ENCODE data around the gene SNX19. TPM values are rescaled to one million over a fixed set of nuclear protein-coding genes. Genes with fewer than 3 reads are reported as not detected.

SNX19 gene
- total and polyA plus RNA-seq, 8 donors, result 34.1 to 66.4 (median 43.1) TPM

DNA sequence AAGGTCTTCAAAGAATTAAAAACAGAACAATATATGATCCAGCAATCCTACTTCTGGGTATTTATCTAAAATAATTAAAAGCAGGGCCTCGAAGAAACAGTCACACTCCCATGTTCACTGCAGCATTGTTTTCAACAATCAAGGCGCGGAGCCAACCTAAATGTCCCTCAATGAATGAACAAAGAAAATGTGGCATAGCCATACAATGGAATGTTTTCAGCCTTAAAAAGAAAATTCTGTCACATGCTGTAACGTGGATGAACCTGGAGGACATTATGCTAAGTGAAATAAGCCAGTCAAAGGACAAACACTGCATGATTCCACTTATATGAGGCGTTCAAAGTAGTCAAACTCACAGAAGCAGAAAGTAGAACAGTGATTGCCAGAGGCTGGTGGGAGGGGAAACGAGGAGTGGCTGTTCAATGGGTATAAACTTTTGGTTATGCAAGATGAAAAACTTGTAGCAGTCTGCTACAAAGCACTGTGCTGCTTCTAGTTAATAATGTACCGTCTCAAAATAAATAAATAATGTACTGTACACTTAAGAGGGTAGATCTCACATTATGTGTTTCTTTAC is 41.2 kb downstream of the SNX19 start:
- no peak for ATAC-seq
- DNase-seq, result no peak
- no peaks in the 10 kb centered on the region for H3K4me1 ChIP-seq
- H3K4me3 ChIP-seq, result no peak overlapping the region
- TF ChIP-seq, protein P1, sequence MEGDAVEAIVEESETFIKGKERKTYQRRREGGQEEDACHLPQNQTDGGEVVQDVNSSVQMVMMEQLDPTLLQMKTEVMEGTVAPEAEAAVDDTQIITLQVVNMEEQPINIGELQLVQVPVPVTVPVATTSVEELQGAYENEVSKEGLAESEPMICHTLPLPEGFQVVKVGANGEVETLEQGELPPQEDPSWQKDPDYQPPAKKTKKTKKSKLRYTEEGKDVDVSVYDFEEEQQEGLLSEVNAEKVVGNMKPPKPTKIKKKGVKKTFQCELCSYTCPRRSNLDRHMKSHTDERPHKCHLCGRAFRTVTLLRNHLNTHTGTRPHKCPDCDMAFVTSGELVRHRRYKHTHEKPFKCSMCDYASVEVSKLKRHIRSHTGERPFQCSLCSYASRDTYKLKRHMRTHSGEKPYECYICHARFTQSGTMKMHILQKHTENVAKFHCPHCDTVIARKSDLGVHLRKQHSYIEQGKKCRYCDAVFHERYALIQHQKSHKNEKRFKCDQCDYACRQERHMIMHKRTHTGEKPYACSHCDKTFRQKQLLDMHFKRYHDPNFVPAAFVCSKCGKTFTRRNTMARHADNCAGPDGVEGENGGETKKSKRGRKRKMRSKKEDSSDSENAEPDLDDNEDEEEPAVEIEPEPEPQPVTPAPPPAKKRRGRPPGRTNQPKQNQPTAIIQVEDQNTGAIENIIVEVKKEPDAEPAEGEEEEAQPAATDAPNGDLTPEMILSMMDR (IDR thresholded peaks at IDR 0.05), result no peak
- H3K27me3 ChIP-seq, result no peaks in the 10 kb centered on the region
- intact Hi-C loops (cut with DNase I), result no loop called here
- H3K9me3 ChIP-seq, result no peaks in the 10 kb centered on the region
- H3K36me3 ChIP-seq, result peaks cover 0 to 85% of the 10 kb centered on the region in 2 donors
- H3K27ac ChIP-seq, result no peak overlapping the region

DNA sequence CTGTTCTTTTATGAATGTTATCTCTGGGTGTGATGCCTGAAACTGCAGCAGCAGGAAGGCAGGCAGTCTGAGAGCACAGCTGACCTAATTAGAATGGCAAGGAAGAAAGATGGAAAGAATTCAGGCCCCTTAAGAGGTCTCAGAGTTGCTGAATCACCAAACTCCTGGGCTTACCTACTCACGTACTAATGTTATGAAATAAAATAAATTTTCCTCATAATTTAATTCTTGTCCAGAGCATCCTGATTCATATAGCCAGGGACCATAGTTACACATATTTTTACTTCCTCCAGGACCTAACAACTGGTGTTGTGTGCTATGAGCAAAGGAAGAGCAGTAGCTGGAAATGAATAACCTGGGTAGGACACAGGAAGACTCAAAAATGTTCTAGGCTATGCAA is 41.9 kb downstream of the SNX19 start:
- Histone ChIP-seq H3K27me3 (no peaks in the 10 kb centered on the region), H3K9me3 (no peaks in the 10 kb centered on the region), H3K4me1 (no peaks in the 10 kb centered on the region), H3K4me3 (no peak overlapping the region), H3K36me3 (peaks cover 0 to 80% of the 10 kb centered on the region in 2 donors), H3K27ac (no peak overlapping the region)
- intact Hi-C loops (cut with DNase I), result no loop called here
- TF ChIP-seq, protein P1 (IDR thresholded peaks at IDR 0.05), result no peak
- DNase-seq, result no peak
- ATAC-seq, result peak; percentile 26

DNA sequence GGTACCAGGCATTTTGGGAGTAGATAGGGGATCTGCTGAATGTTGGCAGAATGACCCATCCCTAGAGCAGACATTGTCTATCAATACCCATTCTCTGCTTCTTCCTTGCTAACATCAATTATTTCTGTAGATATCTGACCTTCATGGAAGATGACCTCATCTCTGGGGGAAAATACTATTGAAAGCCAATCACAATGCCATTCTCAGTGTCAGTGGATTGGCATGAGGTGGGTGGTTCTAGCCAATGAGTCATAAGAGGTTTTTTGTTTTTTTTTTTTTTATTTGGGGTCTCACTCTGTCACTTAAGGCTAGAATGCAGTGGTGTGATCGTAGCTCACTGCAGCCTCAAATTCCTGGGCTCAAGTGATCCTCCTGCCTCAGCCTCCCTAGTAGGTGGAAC is 42.5 kb downstream of the SNX19 start:
- Histone ChIP-seq H3K9me3 (no peaks in the 10 kb centered on the region), H3K27me3 (no peaks in the 10 kb centered on the region), H3K4me1 (no peaks in the 10 kb centered on the region), H3K27ac (no peak overlapping the region), H3K36me3 (peaks cover 0 to 74% of the 10 kb centered on the region in 2 donors), H3K4me3 (no peak overlapping the region)
- intact Hi-C loops (cut with DNase I), result no loop called here
- no peak for ATAC-seq
- no peak for DNase-seq
- TF ChIP-seq, protein P1 (IDR thresholded peaks at IDR 0.05), result no peak

DNA sequence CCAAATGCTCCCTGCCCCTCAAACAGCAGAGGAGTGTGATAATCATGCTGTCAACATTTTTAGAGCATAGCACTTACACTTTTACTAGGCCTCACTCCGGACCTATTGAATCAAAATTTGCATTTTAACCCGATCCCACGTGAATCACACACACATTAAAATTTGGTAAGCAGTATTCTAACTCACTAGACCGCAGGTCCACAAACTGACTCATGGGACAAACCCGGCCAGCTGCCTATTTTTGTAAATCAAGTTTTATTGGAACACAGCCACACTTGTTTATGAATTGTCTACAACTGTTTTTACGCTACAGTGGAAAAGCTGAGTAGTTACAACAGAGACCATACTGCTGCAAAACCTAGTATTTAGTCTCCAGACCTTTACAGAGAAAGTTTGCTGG is 43.3 kb downstream of the SNX19 start:
- Histone ChIP-seq H3K4me3 (no peak overlapping the region), H3K27me3 (no peaks in the 10 kb centered on the region), H3K4me1 (no peaks in the 10 kb centered on the region), H3K9me3 (no peaks in the 10 kb centered on the region), H3K27ac (peak overlapping the region in 1 of 2 donors; percentile 61), H3K36me3 (peaks cover 0 to 66% of the 10 kb centered on the region in 2 donors)
- intact Hi-C loops (cut with DNase I), result no loop called here
- ATAC-seq (peak; percentile 18), DNase-seq (no peak)
- TF ChIP-seq, protein P1 (IDR thresholded peaks at IDR 0.05), result no peak

DNA sequence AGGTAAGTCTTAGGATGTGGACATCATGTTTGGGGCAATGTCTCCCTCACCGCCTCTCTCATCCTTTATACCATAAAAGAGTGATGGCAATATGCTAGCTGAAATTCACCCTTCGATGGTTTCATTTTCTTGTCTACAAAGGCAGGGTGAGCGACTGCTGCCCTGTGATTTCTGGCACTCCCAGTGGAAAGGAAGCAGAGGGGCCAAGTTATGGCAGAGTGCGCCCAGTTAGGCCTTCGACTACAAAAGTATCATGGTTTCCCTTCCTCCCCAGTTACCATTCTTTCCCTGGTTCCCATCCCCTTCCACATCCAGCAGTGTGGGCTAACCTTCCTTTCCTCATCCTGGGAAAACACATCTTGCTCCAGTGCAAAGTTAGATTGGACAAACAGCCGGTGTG is 43.8 kb downstream of the SNX19 start:
- Histone ChIP-seq H3K4me1 (no peaks in the 10 kb centered on the region), H3K4me3 (no peak overlapping the region), H3K27me3 (no peaks in the 10 kb centered on the region), H3K36me3 (peaks cover 0 to 61% of the 10 kb centered on the region in 2 donors), H3K9me3 (no peaks in the 10 kb centered on the region), H3K27ac (peak overlapping the region in 1 of 2 donors; percentile 61)
- ATAC-seq, result no peak
- intact Hi-C loops (cut with DNase I), result no loop called here
- no peak for DNase-seq
- TF ChIP-seq, protein P1 (IDR thresholded peaks at IDR 0.05), result no peak
